GM19452 (cell line): ENCODE results near the gene SPP2.

Source experiments
- ATAC-seq: cut with Tn5 transposase; IDR thresholded peaks from one replicate; pipeline ENCODE4 v1.9.1; 2021; ENCODE audit not compliant: unreplicated experiment

SPP2 gene

GRCh38 chr2:234033885-234034284 lies 16.6 kb upstream of the SPP2 start:
- no peak for ATAC-seq

- no peak for ATAC-seq
Measured at GRCh38 chr2:234038076-234038802, 12.3 kb upstream of the SPP2 start.

GRCh38 chr2:234044157-234044556 lies 6.3 kb upstream of the SPP2 start:
- no peak for ATAC-seq

GRCh38 chr2:234046521-234046920 lies 4.0 kb upstream of the SPP2 start:
- no peak for ATAC-seq

- no peak for ATAC-seq
Measured at GRCh38 chr2:234047361-234047760, 3.1 kb upstream of the SPP2 start.

GRCh38 chr2:234048049-234048448 lies 2.5 kb upstream of the SPP2 start:
- no peak for ATAC-seq

GRCh38 chr2:234051374-234052070 lies 1.0 kb downstream of the SPP2 start:
- no peak for ATAC-seq

GRCh38 chr2:234058881-234059280 lies 8.4 kb downstream of the SPP2 start:
- no peak for ATAC-seq

- ATAC-seq = no peak
Measured at GRCh38 chr2:234060236-234060635, 9.7 kb downstream of the SPP2 start.

GRCh38 chr2:234061624-234062257 lies 11.2 kb downstream of the SPP2 start:
- ATAC-seq = no peak

GRCh38 chr2:234066587-234066986 lies 16.1 kb downstream of the SPP2 start:
- no peak for ATAC-seq

GRCh38 chr2:234071664-234072063 lies 21.2 kb downstream of the SPP2 start:
- ATAC-seq = no peak

GRCh38 chr2:234072454-234072853 lies 22.0 kb downstream of the SPP2 start:
- no peak for ATAC-seq

- ATAC-seq = no peak
Measured at GRCh38 chr2:234074751-234075517, 24.4 kb downstream of the SPP2 start.

- ATAC-seq = no peak
Measured at GRCh38 chr2:234075518-234075915, 25.0 kb downstream of the SPP2 start.

- ATAC-seq = no peak
Measured at GRCh38 chr2:234075947-234076346, 25.4 kb downstream of the SPP2 start.

- no peak for ATAC-seq
Measured at GRCh38 chr2:234076451-234076850, 25.9 kb downstream of the SPP2 start.

GRCh38 chr2:234078129-234078528 lies 27.6 kb downstream of the SPP2 start:
- no peak for ATAC-seq

- no peak for ATAC-seq
Measured at GRCh38 chr2:234081970-234082822, 31.7 kb downstream of the SPP2 start.

- no peak for ATAC-seq
Measured at GRCh38 chr2:234083572-234084348, 33.3 kb downstream of the SPP2 start.
